ENCODE results near the gene ATP10A.

The ATP10A gene

DNA sequence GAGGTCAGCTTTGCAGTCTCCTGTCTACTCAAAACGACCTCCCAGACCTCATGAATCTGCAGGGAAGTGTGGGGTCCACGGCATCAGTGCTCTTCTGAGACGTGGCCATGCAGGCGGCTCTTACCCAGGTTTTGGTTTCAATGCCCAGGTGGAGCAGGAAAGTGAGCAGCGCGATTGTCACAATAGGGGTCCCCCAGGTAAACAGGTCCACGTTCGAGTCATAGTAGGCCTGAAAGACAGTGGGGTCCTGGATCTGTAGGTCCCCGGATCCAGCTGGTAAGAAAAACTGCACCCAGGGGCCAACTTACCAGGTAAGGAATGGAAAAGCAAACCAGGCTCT lies 182.5 kb downstream of the ATP10A start:
- no peak for TF ChIP-seq Cebpa-rat (IDR thresholded peaks at IDR 0.05)
- Histone ChIP-seq H3K27ac (no peak overlapping the region), H3K4me2 (no peak overlapping the region), H3K9me3 (replicated peaks in 1 of 11) (peaks cover 3 to 14% (median 10%) of the 10 kb centered on the region in 11 experiments; a peak in 15 of 22 replicates), H3K4me3 (no peak overlapping the region), H3K36me3 (peaks cover 0 to 70% (median 28%) of the 10 kb centered on the region in 11 experiments; a peak in 13 of 22 replicates), H3K27me3 (no peaks in the 10 kb centered on the region), H3K4me1 (no peaks in the 10 kb centered on the region; a peak in 1 of 20 replicates), H4K20me1 (no peaks in the 10 kb centered on the region), H3K9ac (no peak overlapping the region)

GRCh38 chr15:25679964-25680685 lies 183.0 kb downstream of the ATP10A start:
- H3K9ac ChIP-seq: no peak overlapping the region
- H3K36me3 ChIP-seq: peaks cover 0 to 65% (median 28%) of the 10 kb centered on the region in 11 experiments; a peak in 13 of 22 replicates

GRCh38 chr15:25679492-25679891 lies 183.6 kb downstream of the ATP10A start:
- peaks cover 0 to 58% (median 25%) of the 10 kb centered on the region in 11 experiments; a peak in 13 of 22 replicates for H3K36me3 ChIP-seq
- no peaks in the 10 kb centered on the region for H3K4me1 ChIP-seq
- H3K9ac ChIP-seq: no peak overlapping the region
- H4K20me1 ChIP-seq: no peaks in the 10 kb centered on the region
- H3K4me3 ChIP-seq: no peak overlapping the region
- no peak overlapping the region for H3K27ac ChIP-seq
- H3K9me3 ChIP-seq (replicated peaks in 1 of 11): peaks cover 3 to 12% (median 9%) of the 10 kb centered on the region in 11 experiments; a peak in 15 of 22 replicates
- H3K4me2 ChIP-seq: no peak overlapping the region
- H3K27me3 ChIP-seq: no peaks in the 10 kb centered on the region
- no peak for TF ChIP-seq Cebpa-rat (IDR thresholded peaks at IDR 0.05)

More at GRCh38 chr15:25679964-25680685, 183.0 kb downstream of the ATP10A start:
- no peak for TF ChIP-seq Cebpa-rat (IDR thresholded peaks at IDR 0.05)
- Histone ChIP-seq H4K20me1 (no peaks in the 10 kb centered on the region), H3K4me3 (no peak overlapping the region), H3K4me1 (no peaks in the 10 kb centered on the region; a peak in 1 of 20 replicates), H3K4me2 (no peak overlapping the region), H3K27me3 (no peaks in the 10 kb centered on the region), H3K9me3 (replicated peaks in 1 of 11) (peaks cover 3 to 14% (median 10%) of the 10 kb centered on the region in 11 experiments; a peak in 15 of 22 replicates), H3K27ac (no peak overlapping the region)

DNA sequence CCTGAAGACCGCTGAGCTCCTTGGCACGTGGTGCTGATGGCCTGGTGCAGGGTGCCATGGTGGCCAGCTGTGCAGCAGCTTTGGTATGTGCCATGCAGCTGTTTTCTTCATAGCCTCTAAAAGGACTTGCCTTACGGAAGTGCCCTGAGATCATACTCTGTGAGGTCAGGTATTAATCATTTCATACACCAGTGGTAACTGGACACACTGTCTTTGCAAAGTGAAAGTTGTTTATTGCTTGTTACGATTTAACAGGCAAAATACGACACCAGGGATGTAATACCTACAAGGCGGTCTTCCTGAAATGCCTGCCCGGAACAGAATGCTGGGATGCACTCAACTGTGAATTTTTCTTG lies 184.6 kb downstream of the ATP10A start:
- Histone ChIP-seq H3K4me2 (no peak overlapping the region), H3K27ac (no peak overlapping the region), H3K9ac (no peak overlapping the region), H3K4me3 (no peak overlapping the region), H3K27me3 (no peaks in the 10 kb centered on the region), H3K36me3 (peaks cover 0 to 49% (median 19%) of the 10 kb centered on the region in 11 experiments; a peak in 12 of 22 replicates), H4K20me1 (no peaks in the 10 kb centered on the region), H3K4me1 (no peaks in the 10 kb centered on the region), H3K9me3 (replicated peaks in 1 of 11) (peaks cover 0 to 3% (median 0%) of the 10 kb centered on the region in 11 experiments; a peak in 6 of 22 replicates)
- TF ChIP-seq Cebpa-rat (IDR thresholded peaks at IDR 0.05): no peak

GRCh38 chr15:25677719-25678499 lies 185.2 kb downstream of the ATP10A start:
- Histone ChIP-seq H3K9me3 (replicated peaks in 1 of 11) (no peaks in the 10 kb centered on the region), H3K4me1 (no peaks in the 10 kb centered on the region), H3K27ac (no peak overlapping the region), H3K9ac (no peak overlapping the region), H3K4me3 (no peak overlapping the region), H3K36me3 (peaks cover 0 to 45% (median 19%) of the 10 kb centered on the region in 11 experiments; a peak in 12 of 22 replicates), H4K20me1 (no peaks in the 10 kb centered on the region), H3K4me2 (no peak overlapping the region), H3K27me3 (no peaks in the 10 kb centered on the region)
- TF ChIP-seq Cebpa-rat (IDR thresholded peaks at IDR 0.05): no peak

- H3K9ac ChIP-seq: no peak overlapping the region
- H4K20me1 ChIP-seq: no peaks in the 10 kb centered on the region
- H3K4me2 ChIP-seq: no peak overlapping the region
- peaks cover 8 to 13% (median 9%) of the 10 kb centered on the region in 10 experiments for H3K4me1 ChIP-seq
- H3K36me3 ChIP-seq: peaks cover 0 to 36% (median 19%) of the 10 kb centered on the region in 11 experiments; a peak in 12 of 22 replicates
- no peaks in the 10 kb centered on the region for H3K9me3 ChIP-seq (replicated peaks in 1 of 11)
- no peak for TF ChIP-seq Cebpa-rat (IDR thresholded peaks at IDR 0.05)
- no peak overlapping the region for H3K4me3 ChIP-seq
- no peak overlapping the region for H3K27ac ChIP-seq
- H3K27me3 ChIP-seq: peaks cover 0 to 2% (median 0%) of the 10 kb centered on the region in 11 experiments; a peak in 2 of 22 replicates
These were observed 187.1 kb downstream of the ATP10A start for GRCh38 chr15:25676070-25676469.

GRCh38 chr15:25675396-25675795 lies 187.7 kb downstream of the ATP10A start:
- no peak for TF ChIP-seq Cebpa-rat (IDR thresholded peaks at IDR 0.05)
- H4K20me1 ChIP-seq: no peaks in the 10 kb centered on the region
- no peak overlapping the region for H3K27ac ChIP-seq
- no peak overlapping the region for H3K4me2 ChIP-seq
- H3K4me3 ChIP-seq: no peak overlapping the region
- H3K36me3 ChIP-seq: peaks cover 0 to 31% (median 13%) of the 10 kb centered on the region in 11 experiments; a peak in 12 of 22 replicates
- H3K9me3 ChIP-seq (replicated peaks in 1 of 11): no peaks in the 10 kb centered on the region
- H3K27me3 ChIP-seq: peaks cover 0 to 8% (median 0%) of the 10 kb centered on the region in 11 experiments; a peak in 2 of 22 replicates
- no peak overlapping the region for H3K9ac ChIP-seq
- peaks cover 15 to 19% (median 16%) of the 10 kb centered on the region in 10 experiments for H3K4me1 ChIP-seq

- Histone ChIP-seq H3K9me3 (replicated peaks in 1 of 11) (no peaks in the 10 kb centered on the region), H3K4me3 (no peak overlapping the region), H3K4me2 (no peak overlapping the region), H3K27ac (no peak overlapping the region), H3K9ac (no peak overlapping the region), H3K27me3 (peaks cover 0 to 9% (median 0%) of the 10 kb centered on the region in 11 experiments; a peak in 3 of 22 replicates), H3K36me3 (peaks cover 0 to 26% (median 8%) of the 10 kb centered on the region in 11 experiments; a peak in 12 of 22 replicates), H4K20me1 (no peaks in the 10 kb centered on the region), H3K4me1 (peaks cover 19 to 24% (median 20%) of the 10 kb centered on the region in 10 experiments)
- TF ChIP-seq Cebpa-rat (IDR thresholded peaks at IDR 0.05): no peak
These were observed 188.2 kb downstream of the ATP10A start for GRCh38 chr15:25674913-25675312.

DNA sequence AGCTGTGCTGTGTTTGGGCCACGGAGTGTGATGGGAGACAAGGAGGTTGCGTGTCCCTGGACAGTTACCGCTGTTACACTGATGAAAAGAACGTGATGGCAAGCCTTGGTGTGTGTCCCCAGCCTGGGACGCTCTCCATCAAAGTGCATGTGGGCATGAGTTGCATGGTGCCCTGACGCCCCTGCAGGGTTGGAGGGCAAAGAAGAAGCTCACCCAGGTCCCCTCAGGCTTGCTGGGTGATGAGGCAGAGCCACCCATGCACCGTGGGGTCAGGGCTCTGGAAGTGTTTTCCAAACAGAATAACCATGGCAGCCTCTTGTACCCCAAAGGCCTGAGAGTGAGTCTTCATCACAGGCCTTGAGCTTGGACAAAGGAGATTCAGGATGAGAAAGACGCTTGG lies 189.2 kb downstream of the ATP10A start:
- Histone ChIP-seq H3K36me3 (peaks cover 0 to 17% (median 0%) of the 10 kb centered on the region in 11 experiments; a peak in 11 of 22 replicates), H3K27ac (no peak overlapping the region), H3K4me1 (peaks cover 22 to 27% (median 23%) of the 10 kb centered on the region in 10 experiments), H3K27me3 (peaks cover 0 to 9% (median 0%) of the 10 kb centered on the region in 11 experiments; a peak in 3 of 22 replicates), H3K9me3 (replicated peaks in 1 of 11) (no peaks in the 10 kb centered on the region), H4K20me1 (no peaks in the 10 kb centered on the region), H3K4me2 (no peak overlapping the region), H3K4me3 (no peak overlapping the region), H3K9ac (no peak overlapping the region)
- no peak for TF ChIP-seq Cebpa-rat (IDR thresholded peaks at IDR 0.05)
